ENCODE data around the gene KCNJ6.

GRCh38 chr21:37886726-37887299, 29.4 kb downstream of the KCNJ6 start:
- TF ChIP-seq POLR2A (IDR thresholded peaks at IDR 0.05; ENCODE audit: low read length) = no peak
- no peak for TF ChIP-seq GATA1 (IDR thresholded peaks at IDR 0.05; ENCODE audit: low read depth, low read length)

All from erythroblast (primary cell).